SJSA1 (cell line): ENCODE data around the gene CYREN. TPM values are rescaled to one million over a fixed set of nuclear protein-coding genes. Genes with fewer than 3 reads are reported as not detected.
A peak's percentile ranks its signal among the peaks of the same experiment; 100 is the strongest.

Experiments used
- DNase-seq, 2 experiments: peaks; one replicate each; pipeline ENCODE4 v3.0.0-alpha.2; 2015 to 2020; ENCODE audit warnings: low spot score in 2 of 2, low read depth in 1 of 2
- H3K27ac ChIP-seq: fragments of 250-450 bp; sonication (Bioruptor Pico); 2 replicates; pipeline ENCODE4 v1.5.1; 2020; ENCODE audit warnings: mild to moderate bottlenecking, moderate library complexity
- H3K27me3 ChIP-seq: fragments of 250-450 bp; sonication (Bioruptor Pico); replicated peaks from 2 replicates; pipeline ENCODE4 v1.5.1; 2020; ENCODE audit warnings: mild to moderate bottlenecking, moderate library complexity
- H3K36me3 ChIP-seq: fragments of 250-450 bp; sonication (Bioruptor Pico); 2 replicates; pipeline ENCODE4 v1.5.1; 2020; ENCODE audit warnings: mild to moderate bottlenecking
- H3K4me1 ChIP-seq: fragments of 250-450 bp; sonication (Bioruptor Pico); replicated peaks from 2 replicates; pipeline ENCODE4 v1.6.1; 2021; ENCODE audit warnings: mild to moderate bottlenecking
- H3K4me3 ChIP-seq: fragments of 250-450 bp; sonication (Bioruptor Pico); 2 replicates; pipeline ENCODE4 v1.5.1; 2020; ENCODE audit warnings: mild to moderate bottlenecking
- H3K9me3 ChIP-seq: fragments of 250-450 bp; sonication (Bioruptor Pico); replicated peaks from 2 replicates; pipeline ENCODE4 v1.5.1; 2020; ENCODE audit warnings: mild to moderate bottlenecking
- total RNA-seq: library from RNA; depleted of rRNA; stranded (reverse); fragments of >200 nt; shearing (Covaris generic); gene quantifications from 2 replicates; pipeline ENCODE4 v1.2.3, GENCODE V29; 2014

Gene CYREN
- total RNA-seq, 1 experiment from 2014 or later, result 67.1 TPM

DNA sequence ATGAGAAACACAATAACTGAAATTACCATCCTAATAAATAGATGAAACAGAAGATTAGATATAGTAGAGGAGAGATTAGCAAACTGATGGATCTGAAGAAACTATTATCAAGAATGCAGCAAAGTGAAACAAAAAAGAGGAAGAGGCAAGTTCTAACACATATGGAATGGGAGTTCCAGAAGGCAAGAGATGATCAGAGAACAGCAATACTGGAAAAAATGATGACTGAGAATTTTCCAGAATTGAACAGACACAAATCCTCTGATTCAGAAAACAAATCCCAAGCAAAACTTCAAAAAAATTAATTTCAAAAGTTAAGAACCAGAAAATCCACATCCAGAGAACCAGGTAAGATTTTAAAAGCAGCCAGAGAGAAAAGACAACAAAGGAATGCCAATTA lies 20.2 kb upstream of the CYREN start:
- peaks cover 35% of the 10 kb centered on the region for H3K4me1 ChIP-seq
- H3K27me3 ChIP-seq, result no peaks in the 10 kb centered on the region
- peaks cover 83% of the 10 kb centered on the region for H3K36me3 ChIP-seq
- no peak overlapping the region for H3K4me3 ChIP-seq
- no peaks in the 10 kb centered on the region for H3K9me3 ChIP-seq
- DNase-seq, result no peak
- no peak overlapping the region for H3K27ac ChIP-seq

GRCh38 chr7:135189961-135190360 lies 19.5 kb upstream of the CYREN start:
- Histone ChIP-seq H3K36me3 (peaks cover 83% of the 10 kb centered on the region), H3K9me3 (no peaks in the 10 kb centered on the region)
- DNase-seq, result no peak

DNA sequence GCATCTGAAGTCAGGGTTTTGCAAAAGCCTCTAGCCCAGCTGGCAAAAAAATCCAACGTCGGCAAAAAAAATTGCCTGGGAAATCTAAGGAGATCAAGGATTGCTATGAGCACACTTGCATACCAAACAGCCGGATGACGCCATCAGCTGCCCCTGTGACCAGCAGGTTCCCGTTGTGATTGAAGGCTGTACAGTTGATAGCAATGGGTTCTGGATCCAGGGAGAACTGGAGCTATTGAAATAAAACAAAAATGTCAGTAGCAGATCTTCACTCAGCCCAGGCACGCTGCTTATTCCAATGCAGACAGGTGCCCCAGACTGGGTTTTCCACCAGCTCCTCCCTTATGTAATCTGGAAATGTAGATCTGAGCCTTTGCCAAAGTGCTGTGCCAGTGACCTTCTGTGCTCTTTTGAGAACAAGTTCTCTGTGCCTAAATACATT lies 18.7 kb upstream of the CYREN start:
- H3K4me3 ChIP-seq, result no peak overlapping the region
- H3K27me3 ChIP-seq, result no peaks in the 10 kb centered on the region
- no peak overlapping the region for H3K27ac ChIP-seq
- H3K4me1 ChIP-seq, result peaks cover 24% of the 10 kb centered on the region
- DNase-seq, result no peak
- H3K9me3 ChIP-seq, result no peaks in the 10 kb centered on the region
- H3K36me3 ChIP-seq, result peaks cover 83% of the 10 kb centered on the region

More at GRCh38 chr7:135189961-135190360, 19.5 kb upstream of the CYREN start:
- Histone ChIP-seq H3K4me1 (peaks cover 31% of the 10 kb centered on the region), H3K27me3 (no peaks in the 10 kb centered on the region), H3K4me3 (no peak overlapping the region), H3K27ac (no peak overlapping the region)

DNA sequence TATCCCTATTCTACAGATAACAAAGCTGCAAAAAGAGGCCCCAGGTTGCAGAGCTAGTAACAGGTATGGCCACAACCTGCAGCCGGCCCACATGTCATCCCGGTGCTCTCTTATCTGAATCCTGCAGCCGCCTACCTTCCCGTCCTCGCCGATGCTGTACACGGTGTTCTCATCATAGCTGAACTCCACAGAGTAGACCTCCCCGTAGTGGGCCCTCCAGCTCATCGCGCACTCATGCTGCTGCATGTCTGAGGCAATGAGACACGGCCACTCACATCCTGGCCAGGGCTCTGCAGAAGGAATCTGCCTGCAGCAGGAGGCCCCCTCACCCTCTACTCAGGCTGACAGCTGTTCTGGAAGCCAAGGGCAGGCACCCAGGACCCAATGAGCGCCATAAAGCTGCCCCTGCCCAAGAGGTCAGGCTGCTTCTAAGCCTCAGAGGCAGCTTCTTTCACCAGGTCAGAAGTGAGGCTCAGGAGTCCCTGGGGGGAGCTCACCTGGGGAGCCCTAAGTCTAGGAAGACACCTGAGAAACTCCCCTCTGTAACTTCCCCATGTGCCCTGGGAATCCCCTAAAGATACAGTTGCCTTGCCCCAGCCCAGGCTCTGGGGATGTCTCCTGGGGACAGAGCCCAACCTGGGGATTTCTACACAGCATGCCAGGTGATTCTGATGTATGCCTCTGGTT lies 17.9 kb upstream of the CYREN start:
- H3K4me3 ChIP-seq, result no peak overlapping the region
- no peaks in the 10 kb centered on the region for H3K27me3 ChIP-seq
- no peaks in the 10 kb centered on the region for H3K9me3 ChIP-seq
- H3K36me3 ChIP-seq, result peaks cover 91% of the 10 kb centered on the region
- H3K27ac ChIP-seq, result no peak overlapping the region
- peaks cover 16% of the 10 kb centered on the region for H3K4me1 ChIP-seq
- no peak for DNase-seq

DNA sequence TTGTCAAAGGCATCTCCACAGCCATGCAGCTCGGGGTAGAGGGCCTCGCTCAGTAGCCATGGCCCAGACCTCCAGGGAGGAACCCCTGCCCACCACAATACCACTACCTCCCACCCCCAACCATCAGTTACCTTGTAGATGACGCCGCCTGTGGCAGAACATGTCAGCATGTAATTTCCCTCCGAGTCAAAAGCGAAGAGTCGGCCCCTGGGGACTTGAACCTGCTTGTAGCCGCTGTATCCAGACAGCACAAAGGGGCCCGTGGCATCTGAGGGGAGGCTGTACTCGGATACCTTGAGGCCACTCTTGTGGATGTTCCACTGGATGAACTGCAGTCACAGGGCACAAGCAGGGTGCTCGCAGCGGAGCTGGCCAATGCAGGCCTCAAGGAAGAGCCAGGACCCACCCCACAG lies 16.3 kb upstream of the CYREN start:
- Histone ChIP-seq H3K27ac (no peak overlapping the region), H3K9me3 (peaks cover 8% of the 10 kb centered on the region), H3K4me3 (no peak overlapping the region), H3K4me1 (0 out of 2 replicates have a peak, but pooled peaks cover 8% of the 10 kb centered on the region), H3K27me3 (no peaks in the 10 kb centered on the region), H3K36me3 (peaks cover 89% of the 10 kb centered on the region)
- no peak for DNase-seq

DNA sequence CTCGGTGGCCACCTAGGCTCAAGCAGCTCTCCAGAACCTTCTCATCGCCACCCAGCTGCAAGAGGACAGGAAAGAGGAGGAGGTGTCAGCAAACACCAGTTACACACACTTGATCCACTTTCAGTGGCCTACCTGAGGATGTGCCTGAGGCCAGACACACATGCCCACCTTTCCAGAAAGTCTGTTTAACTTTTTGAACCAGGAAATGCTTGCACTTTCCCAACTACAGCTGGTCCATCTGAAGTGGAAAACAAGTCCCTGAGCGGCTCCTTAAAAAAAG lies 15.7 kb upstream of the CYREN start:
- DNase-seq, result no peak
- peaks cover 93% of the 10 kb centered on the region for H3K36me3 ChIP-seq
- H3K27me3 ChIP-seq, result no peaks in the 10 kb centered on the region
- H3K9me3 ChIP-seq, result peaks cover 14% of the 10 kb centered on the region
- H3K4me1 ChIP-seq, result 0 out of 2 replicates have a peak, but pooled peaks cover 8% of the 10 kb centered on the region
- no peak overlapping the region for H3K27ac ChIP-seq
- H3K4me3 ChIP-seq, result no peak overlapping the region

GRCh38 chr7:135185471-135186260 lies 15.2 kb upstream of the CYREN start:
- no peak overlapping the region for H3K27ac ChIP-seq
- no peak overlapping the region for H3K4me3 ChIP-seq
- H3K27me3 ChIP-seq, result no peaks in the 10 kb centered on the region
- 0 out of 2 replicates have a peak, but pooled peaks cover 8% of the 10 kb centered on the region for H3K4me1 ChIP-seq
- DNase-seq, result no peak
- peaks cover 94% of the 10 kb centered on the region for H3K36me3 ChIP-seq
- peaks cover 19% of the 10 kb centered on the region for H3K9me3 ChIP-seq

DNA sequence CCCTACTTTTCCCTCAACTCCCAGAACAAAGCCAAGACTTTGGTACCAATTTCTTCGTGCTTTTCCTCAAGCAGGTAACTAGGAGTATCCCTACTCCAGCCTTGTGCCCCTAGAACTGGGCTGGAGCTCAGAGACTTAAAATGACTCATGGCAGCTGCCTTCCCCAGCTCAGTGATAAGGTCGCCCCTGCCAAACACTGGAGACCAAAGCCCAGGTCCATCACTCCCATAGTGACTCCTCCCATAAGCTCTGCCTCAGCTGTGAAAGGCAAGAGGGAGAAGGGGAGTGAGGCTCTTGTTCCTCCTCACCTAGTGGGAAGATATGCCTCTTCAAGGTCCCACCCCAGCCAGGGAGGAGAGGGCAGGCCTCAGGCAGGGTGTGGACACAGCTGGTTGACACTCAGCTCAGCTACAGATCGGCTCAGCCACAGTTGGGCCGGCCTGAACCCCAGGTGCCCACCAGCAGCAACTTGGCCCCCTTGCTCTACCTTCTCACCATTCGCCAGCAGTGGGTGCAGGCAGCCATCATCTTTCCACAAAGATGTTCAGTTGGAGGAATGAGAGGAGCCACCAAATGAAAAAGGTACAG lies 13.8 kb upstream of the CYREN start:
- no peaks in the 10 kb centered on the region for H3K27me3 ChIP-seq
- H3K4me1 ChIP-seq, result 0 out of 2 replicates have a peak, but pooled peaks cover 8% of the 10 kb centered on the region
- no peak overlapping the region for H3K27ac ChIP-seq
- DNase-seq, result no peak
- H3K4me3 ChIP-seq, result no peak overlapping the region
- H3K9me3 ChIP-seq, result peaks cover 22% of the 10 kb centered on the region
- H3K36me3 ChIP-seq, result peaks cover 88% of the 10 kb centered on the region

DNA sequence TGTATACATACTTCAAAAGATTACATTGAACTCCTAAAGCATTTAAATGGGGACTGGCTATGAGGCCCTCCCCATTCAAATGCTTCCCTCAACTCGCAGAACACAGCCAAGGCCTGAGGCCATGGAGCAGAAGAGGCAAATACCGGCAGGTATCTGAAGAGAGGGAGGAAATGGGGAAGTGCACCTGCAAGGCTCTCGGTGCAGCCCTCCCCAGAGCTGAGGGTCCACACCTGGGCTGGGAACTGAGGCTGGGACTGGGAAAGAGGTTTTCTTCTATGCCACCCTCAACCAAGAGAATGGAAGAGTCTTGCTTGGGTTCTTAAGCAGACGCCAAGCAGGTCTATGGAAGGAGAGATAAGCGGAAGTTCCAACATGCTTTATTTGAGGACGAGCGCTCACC lies 13.0 kb upstream of the CYREN start:
- Histone ChIP-seq H3K4me1 (0 out of 2 replicates have a peak, but pooled peaks cover 4% of the 10 kb centered on the region), H3K27ac (no peak overlapping the region), H3K9me3 (peaks cover 22% of the 10 kb centered on the region), H3K27me3 (no peaks in the 10 kb centered on the region), H3K4me3 (no peak overlapping the region), H3K36me3 (peaks cover 79% of the 10 kb centered on the region)
- DNase-seq, result no peak

GRCh38 chr7:135181929-135182678 lies 11.6 kb upstream of the CYREN start:
- H3K27me3 ChIP-seq, result no peaks in the 10 kb centered on the region
- 0 out of 2 replicates have a peak, but pooled peaks cover 3% of the 10 kb centered on the region for H3K4me1 ChIP-seq
- no peak overlapping the region for H3K4me3 ChIP-seq
- DNase-seq, result no peak
- H3K27ac ChIP-seq, result no peak overlapping the region
- H3K36me3 ChIP-seq, result peaks cover 65% of the 10 kb centered on the region
- peaks cover 22% of the 10 kb centered on the region for H3K9me3 ChIP-seq

DNA sequence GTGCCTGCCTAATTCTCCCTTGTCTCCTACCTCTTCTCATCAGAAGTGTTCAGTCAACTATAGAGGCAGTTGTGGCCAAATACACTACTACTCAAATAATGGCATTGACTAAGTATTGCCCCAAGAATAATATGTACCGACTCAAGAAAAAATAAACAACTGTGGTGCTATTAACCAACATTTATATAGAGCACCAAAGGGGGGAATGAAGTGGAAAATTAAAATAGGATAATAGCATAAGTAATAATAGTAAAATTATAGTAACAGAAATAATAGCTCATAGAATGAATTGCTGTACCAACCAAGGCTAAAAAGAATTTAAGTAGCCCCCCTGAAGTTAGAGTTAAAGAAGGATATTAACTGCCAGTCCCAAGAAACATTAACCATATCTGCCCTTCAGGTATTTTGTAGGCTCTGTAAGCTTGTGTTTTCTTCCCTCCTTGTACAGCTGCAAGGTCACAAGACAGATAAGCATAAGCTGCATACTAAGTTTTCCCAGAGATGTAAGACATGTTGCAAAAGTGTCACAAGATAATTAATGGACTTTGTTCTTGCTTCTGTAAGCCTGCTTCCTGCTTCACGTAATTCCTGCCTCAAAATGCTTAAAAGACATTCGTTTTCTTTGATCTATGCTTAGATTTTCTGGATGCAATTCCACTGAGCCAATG lies 10.9 kb upstream of the CYREN start:
- Histone ChIP-seq H3K27ac (no peak overlapping the region), H3K4me1 (0 out of 2 replicates have a peak, but pooled peaks cover 3% of the 10 kb centered on the region), H3K4me3 (no peak overlapping the region), H3K36me3 (peaks cover 58% of the 10 kb centered on the region), H3K27me3 (no peaks in the 10 kb centered on the region), H3K9me3 (peaks cover 22% of the 10 kb centered on the region)
- DNase-seq, result no peak

- no peak overlapping the region for H3K4me3 ChIP-seq
- no peaks in the 10 kb centered on the region for H3K27me3 ChIP-seq
- no peak for DNase-seq
- peaks cover 22% of the 10 kb centered on the region for H3K9me3 ChIP-seq
- 0 out of 2 replicates have a peak, but pooled peaks cover 3% of the 10 kb centered on the region for H3K4me1 ChIP-seq
- H3K36me3 ChIP-seq, result peaks cover 46% of the 10 kb centered on the region
- no peak overlapping the region for H3K27ac ChIP-seq
These were observed 9.6 kb upstream of the CYREN start for GRCh38 chr7:135180122-135180521.

DNA sequence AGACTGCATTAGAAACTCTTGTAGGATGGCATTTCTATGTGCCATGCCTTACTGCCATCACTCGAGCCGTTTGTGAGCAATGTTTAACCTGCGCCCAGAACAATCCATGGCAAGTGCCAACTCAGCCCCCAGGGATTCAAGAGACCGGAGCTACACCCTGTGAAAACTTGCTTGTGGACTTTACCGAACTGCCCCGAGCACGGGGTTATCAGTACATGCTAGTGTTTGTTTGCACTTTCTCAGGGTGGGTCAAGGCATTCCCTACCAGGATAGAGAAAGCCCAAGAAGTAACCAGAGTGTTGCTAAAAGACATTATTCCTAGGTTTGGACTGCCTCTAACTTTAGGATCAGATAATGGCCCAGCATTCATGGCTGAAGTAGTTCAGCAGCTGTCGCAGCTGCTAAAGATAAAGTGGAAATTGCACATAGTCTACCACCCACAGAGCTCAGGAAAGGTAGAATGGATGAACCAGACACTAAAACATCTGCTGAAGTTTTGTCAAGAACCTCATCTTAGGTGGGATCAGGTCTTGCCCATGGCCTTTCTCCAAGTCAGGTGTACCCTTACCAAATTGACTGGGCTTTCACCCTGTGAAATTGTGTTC lies 8.9 kb upstream of the CYREN start:
- Histone ChIP-seq H3K4me1 (0 out of 2 replicates have a peak, but pooled peaks cover 3% of the 10 kb centered on the region), H3K4me3 (no peak overlapping the region), H3K36me3 (peaks cover 39% of the 10 kb centered on the region), H3K27me3 (no peaks in the 10 kb centered on the region), H3K27ac (no peak overlapping the region), H3K9me3 (peaks cover 22% of the 10 kb centered on the region)
- peak in 1 of 2 experiments; percentile 9 for DNase-seq
